Measurements from ENCODE around the gene RSRC1.

RSRC1 gene

DNA sequence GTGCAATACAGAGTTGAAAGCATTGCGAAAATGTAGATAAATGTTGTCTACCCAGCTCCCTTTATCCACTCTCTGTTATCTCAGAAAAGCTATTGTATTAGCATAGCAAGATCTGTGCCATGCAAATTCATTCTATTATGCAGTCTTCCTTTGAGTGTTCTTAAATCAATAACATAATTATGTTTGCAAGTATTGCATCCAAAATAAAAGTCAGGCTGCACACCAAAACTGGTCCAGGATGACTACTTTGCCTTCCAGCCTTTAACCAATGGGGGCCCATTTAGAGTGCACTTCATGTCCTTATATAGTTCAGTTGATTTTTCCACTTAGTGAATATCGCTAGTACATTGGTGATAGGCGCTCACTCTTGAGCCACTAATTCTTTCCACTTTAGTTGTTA is 353.7 kb downstream of the RSRC1 start:
- Histone ChIP-seq H3K27me3 (ENCODE audit: insufficient read depth, low read depth) (no peaks in the 10 kb centered on the region), H3K79me2 (ENCODE audit: insufficient read depth, low read depth) (no peaks in the 10 kb centered on the region), H3K9ac (no peak overlapping the region), H4K20me1 (ENCODE audit: insufficient read depth) (no peaks in the 10 kb centered on the region), H3K4me1 (ENCODE audit: low read depth, poor library complexity, severe bottlenecking) (peaks cover 14% of the 10 kb centered on the region), H3K4me2 (no peak overlapping the region), H2AFZ (ENCODE audit: low read depth) (no peak overlapping the region), H3K36me3 (ENCODE audit: insufficient read depth) (no peaks in the 10 kb centered on the region), H3K4me3 (IDR thresholded peaks at IDR 0.05; ENCODE audit: insufficient read depth, low read depth, low read length) (no peak overlapping the region), H3K27ac (no peak overlapping the region)
- no peak for TF ChIP-seq CTCF (conservative IDR thresholded peaks at IDR 0.05; ENCODE audit: low read depth, low read length)

GRCh38 chr3:158465074-158465473 is 355.2 kb downstream of the RSRC1 start:
- TF ChIP-seq CTCF (conservative IDR thresholded peaks at IDR 0.05; ENCODE audit: low read depth, low read length): no peak
- H3K36me3 ChIP-seq (ENCODE audit: insufficient read depth): no peaks in the 10 kb centered on the region
- H3K27ac ChIP-seq: no peak overlapping the region
- H2AFZ ChIP-seq (ENCODE audit: low read depth): no peak overlapping the region
- no peak overlapping the region for H3K9ac ChIP-seq
- H3K4me3 ChIP-seq (IDR thresholded peaks at IDR 0.05; ENCODE audit: insufficient read depth, low read depth, low read length): no peak overlapping the region
- no peaks in the 10 kb centered on the region for H4K20me1 ChIP-seq (ENCODE audit: insufficient read depth)
- H3K27me3 ChIP-seq (ENCODE audit: insufficient read depth, low read depth): no peaks in the 10 kb centered on the region
- H3K4me1 ChIP-seq (ENCODE audit: low read depth, poor library complexity, severe bottlenecking): peaks cover 14% of the 10 kb centered on the region
- H3K4me2 ChIP-seq: no peak overlapping the region
- no peaks in the 10 kb centered on the region for H3K79me2 ChIP-seq (ENCODE audit: insufficient read depth, low read depth)

GRCh38 chr3:158470944-158471638 is 361.2 kb downstream of the RSRC1 start:
- H3K27me3 ChIP-seq (ENCODE audit: insufficient read depth, low read depth): no peaks in the 10 kb centered on the region
- no peak overlapping the region for H2AFZ ChIP-seq (ENCODE audit: low read depth)
- no peaks in the 10 kb centered on the region for H3K36me3 ChIP-seq (ENCODE audit: insufficient read depth)
- H4K20me1 ChIP-seq (ENCODE audit: insufficient read depth): no peaks in the 10 kb centered on the region
- H3K27ac ChIP-seq: no peak overlapping the region
- no peak overlapping the region for H3K4me2 ChIP-seq
- H3K4me3 ChIP-seq (IDR thresholded peaks at IDR 0.05; ENCODE audit: insufficient read depth, low read depth, low read length): no peak overlapping the region
- H3K79me2 ChIP-seq (ENCODE audit: insufficient read depth, low read depth): no peaks in the 10 kb centered on the region
- H3K4me1 ChIP-seq (ENCODE audit: low read depth, poor library complexity, severe bottlenecking): no peaks in the 10 kb centered on the region
- no peak overlapping the region for H3K9ac ChIP-seq
- no peak for TF ChIP-seq CTCF (conservative IDR thresholded peaks at IDR 0.05; ENCODE audit: low read depth, low read length)

DNA sequence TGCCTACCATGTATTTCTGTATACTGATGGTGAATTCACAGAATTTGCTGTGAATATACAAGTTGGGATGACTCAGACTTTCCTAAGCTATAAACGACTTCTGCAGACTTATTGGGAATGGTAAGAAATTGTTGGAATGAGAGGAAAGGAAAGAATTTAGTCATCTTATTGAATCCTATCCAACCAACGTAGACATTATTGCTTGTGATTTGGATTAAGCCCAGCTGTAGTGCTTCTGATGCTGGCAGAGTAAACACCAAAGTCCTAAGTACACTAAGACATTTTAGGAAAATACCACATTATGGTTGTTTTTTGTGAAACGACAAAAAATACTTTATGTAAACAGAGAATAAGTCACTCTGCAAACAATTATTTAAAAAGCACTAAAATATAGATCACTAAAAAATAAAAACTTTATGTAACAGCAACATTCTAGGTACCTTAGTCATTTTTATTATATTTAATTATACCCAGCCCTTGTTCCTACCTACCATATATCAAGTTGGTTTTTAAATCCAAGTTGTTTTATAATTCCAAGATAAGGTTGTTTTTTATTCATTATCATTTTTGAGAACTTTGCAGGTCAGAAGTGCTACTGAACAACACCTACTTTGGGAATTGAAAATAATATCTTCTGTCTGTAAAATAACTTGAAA is 361.9 kb downstream of the RSRC1 start:
- Histone ChIP-seq H3K4me1 (ENCODE audit: low read depth, poor library complexity, severe bottlenecking) (no peaks in the 10 kb centered on the region), H2AFZ (ENCODE audit: low read depth) (no peak overlapping the region), H3K9ac (no peak overlapping the region), H3K79me2 (ENCODE audit: insufficient read depth, low read depth) (no peaks in the 10 kb centered on the region), H3K36me3 (ENCODE audit: insufficient read depth) (no peaks in the 10 kb centered on the region), H3K27ac (no peak overlapping the region), H3K4me3 (IDR thresholded peaks at IDR 0.05; ENCODE audit: insufficient read depth, low read depth, low read length) (no peak overlapping the region), H3K27me3 (ENCODE audit: insufficient read depth, low read depth) (no peaks in the 10 kb centered on the region), H3K4me2 (no peak overlapping the region), H4K20me1 (ENCODE audit: insufficient read depth) (no peaks in the 10 kb centered on the region)
- TF ChIP-seq CTCF (conservative IDR thresholded peaks at IDR 0.05; ENCODE audit: low read depth, low read length): no peak

All from KMS-11 (cell line).